ENCODE results near the gene ZNF581.

DNA sequence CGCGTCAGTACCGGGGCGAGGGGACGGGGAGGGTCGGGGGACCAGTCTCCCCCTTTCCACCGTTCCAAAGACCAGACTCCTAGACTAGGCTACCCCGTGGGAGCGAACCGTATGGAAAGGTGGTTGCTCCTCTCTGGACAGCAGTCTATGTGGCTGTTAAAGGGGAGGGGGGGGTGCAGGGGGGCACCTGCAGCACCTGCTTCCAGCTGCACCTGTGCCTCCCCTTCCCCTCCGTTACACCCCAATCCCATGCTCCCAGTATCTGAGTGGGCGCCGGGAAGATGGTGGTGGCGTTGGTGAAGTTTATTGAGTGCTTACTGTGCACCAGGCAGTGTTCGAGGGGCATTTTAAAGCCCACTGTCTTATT, 42.8 kb upstream of the ZNF581 start:
- TF ChIP-seq, protein P1, sequence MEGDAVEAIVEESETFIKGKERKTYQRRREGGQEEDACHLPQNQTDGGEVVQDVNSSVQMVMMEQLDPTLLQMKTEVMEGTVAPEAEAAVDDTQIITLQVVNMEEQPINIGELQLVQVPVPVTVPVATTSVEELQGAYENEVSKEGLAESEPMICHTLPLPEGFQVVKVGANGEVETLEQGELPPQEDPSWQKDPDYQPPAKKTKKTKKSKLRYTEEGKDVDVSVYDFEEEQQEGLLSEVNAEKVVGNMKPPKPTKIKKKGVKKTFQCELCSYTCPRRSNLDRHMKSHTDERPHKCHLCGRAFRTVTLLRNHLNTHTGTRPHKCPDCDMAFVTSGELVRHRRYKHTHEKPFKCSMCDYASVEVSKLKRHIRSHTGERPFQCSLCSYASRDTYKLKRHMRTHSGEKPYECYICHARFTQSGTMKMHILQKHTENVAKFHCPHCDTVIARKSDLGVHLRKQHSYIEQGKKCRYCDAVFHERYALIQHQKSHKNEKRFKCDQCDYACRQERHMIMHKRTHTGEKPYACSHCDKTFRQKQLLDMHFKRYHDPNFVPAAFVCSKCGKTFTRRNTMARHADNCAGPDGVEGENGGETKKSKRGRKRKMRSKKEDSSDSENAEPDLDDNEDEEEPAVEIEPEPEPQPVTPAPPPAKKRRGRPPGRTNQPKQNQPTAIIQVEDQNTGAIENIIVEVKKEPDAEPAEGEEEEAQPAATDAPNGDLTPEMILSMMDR (IDR thresholded peaks at IDR 0.05), result no peak
- no peak for TF ChIP-seq POLR2A (IDR thresholded peaks at IDR 0.05)
- no peak for TF ChIP-seq EP300 (IDR thresholded peaks at IDR 0.05)

All from gastroesophageal sphincter (tissue), 3 donors.